GM19463 (cell line): Measurements from ENCODE around the gene ATP2C2.
"Not testable (repeated sequence)": the region's sequence is repeated elsewhere in the genome, so short reads cannot be mapped to it uniquely, and the experiment has no call there.

Experiments
- ATAC-seq: cut with Tn5 transposase; IDR thresholded peaks from one replicate; pipeline ENCODE4 v1.9.1; 2021; ENCODE audit warnings: mild to moderate bottlenecking, moderate library complexity; ENCODE audit not compliant: unreplicated experiment

The ATP2C2 gene

GRCh38 chr16:84416407-84417321, 48.3 kb downstream of the ATP2C2 start:
- no peak for ATAC-seq

- no peak for ATAC-seq
Observed at GRCh38 chr16:84418056-84418849, 49.9 kb downstream of the ATP2C2 start.

- ATAC-seq: no peak
Observed at GRCh38 chr16:84419730-84420129, 51.4 kb downstream of the ATP2C2 start.

- not testable (repeated sequence) for ATAC-seq
Observed at GRCh38 chr16:84420556-84420955, 52.2 kb downstream of the ATP2C2 start.

- no peak for ATAC-seq
Observed at GRCh38 chr16:84421081-84421937, 53.0 kb downstream of the ATP2C2 start.

- no peak for ATAC-seq
Observed at GRCh38 chr16:84421938-84422220, 53.5 kb downstream of the ATP2C2 start.

- ATAC-seq: no peak
Observed at GRCh38 chr16:84423416-84423837, 55.1 kb downstream of the ATP2C2 start.

- no peak for ATAC-seq
Observed at GRCh38 chr16:84425696-84426095, 57.4 kb downstream of the ATP2C2 start.

GRCh38 chr16:84426804-84427203, 58.5 kb downstream of the ATP2C2 start:
- ATAC-seq: no peak

GRCh38 chr16:84427553-84427952, 59.2 kb downstream of the ATP2C2 start:
- ATAC-seq: no peak

- no peak for ATAC-seq
Observed at GRCh38 chr16:84430860-84431259, 62.5 kb downstream of the ATP2C2 start.

- ATAC-seq: no peak
Observed at GRCh38 chr16:84434800-84435199, 66.5 kb downstream of the ATP2C2 start.

GRCh38 chr16:84436196-84436595, 67.9 kb downstream of the ATP2C2 start:
- ATAC-seq: no peak

- no peak for ATAC-seq
Observed at GRCh38 chr16:84438971-84439696, 70.8 kb downstream of the ATP2C2 start.

- no peak for ATAC-seq
Observed at GRCh38 chr16:84442416-84443145, 74.2 kb downstream of the ATP2C2 start.

- no peak for ATAC-seq
Observed at GRCh38 chr16:84443166-84443802, 74.9 kb downstream of the ATP2C2 start.

- ATAC-seq: no peak
Observed at GRCh38 chr16:84444476-84444875, 76.1 kb downstream of the ATP2C2 start.

GRCh38 chr16:84446084-84446483, 77.7 kb downstream of the ATP2C2 start:
- ATAC-seq: no peak
